K562 (cell line): ENCODE data around the gene SPINK14. TPM values are rescaled to one million over a fixed set of nuclear protein-coding genes. Genes with fewer than 3 reads are reported as not detected.

Experiments
- ATAC-seq: fragments of 200-7000 bp; cut with Tn5 transposase; 3 replicates; pipeline ENCODE4 v1.9.1; 2020; ENCODE audit warnings: moderate library complexity
- BruUV-seq: library from RNA; stranded (reverse); fragments of 400-500 nt; replicated peaks from 2 replicates; lab custom pipeline; 2021; lab: Mats Ljungman, UMichigan
- CTCF ChIA-PET: fragments of 300-600 bp; formaldehyde crosslinking; extraction: SDS; loops from one replicate; lab custom pipeline; 2021; ENCODE audit warnings: low intra/inter-chr PET ratio; lab: Yijun Ruan, JAX
- POLR2A ChIA-PET: fragments of 300-600, 350-650 bp; sonication (Branson Sonifier 250); formaldehyde crosslinking; extraction: SDS; loops from one replicate; lab custom pipeline; 2021; ENCODE audit warnings: antibody characterized with exemption, inconsistent platforms; lab: Yijun Ruan, JAX
- DNase-seq, 4 experiments: peaks; one replicate each; pipeline versions ENCODE4 v3.0.0 to v3.0.0-alpha.2; 2011 to 2018; ENCODE audit warnings: low spot score in 3 of 4, mixed read lengths in 3 of 4; ENCODE audit errors: extremely low read depth in 1 of 4
- FAIRE-seq: peaks from 2 replicates; lab custom pipeline; 2011; peaks lifted over from hg19 to GRCh38; lab: Jason Lieb, UNC
- H2AFZ ChIP-seq: 2 replicates; pipeline ENCODE4 v1.6.0; 2011; ENCODE audit warnings: low read depth, low read length, control low read depth, inconsistent platforms
- H3K27ac ChIP-seq: fragments of 200-600 bp; 3 replicates; pipeline ENCODE4 v1.8.0; 2011; ENCODE audit warnings: low read depth, mild to moderate bottlenecking, control low read depth, inconsistent platforms, low read length, moderate library complexity, mixed read lengths; ENCODE audit errors: extremely low read depth
- H3K27me3 ChIP-seq, 2 experiments: fragments of 300-600 bp in 1 of 2; 2 replicates in 1 of 2; 3 replicates in 1 of 2; pipeline versions ENCODE4 v1.6.0 to v1.8.0; 2011; ENCODE audit warnings: inconsistent platforms in 2 of 2, low read length in 2 of 2, mild to moderate bottlenecking in 1 of 2, mixed read lengths in 1 of 2, moderate library complexity in 1 of 2; ENCODE audit not compliant: control insufficient read depth in 2 of 2, insufficient read depth in 2 of 2
- H3K36me3 ChIP-seq: fragments of 300-600 bp; 3 replicates; pipeline ENCODE4 v1.8.0; 2011; ENCODE audit warnings: mild to moderate bottlenecking, low read length, inconsistent platforms; ENCODE audit not compliant: control insufficient read depth, insufficient read depth
- H3K4me1 ChIP-seq, 2 experiments: fragments of 200-600 bp in 1 of 2; replicated peaks in 1 of 2; 2 replicates in 1 of 2; 3 replicates in 1 of 2; pipeline versions ENCODE4 v1.5.1 to v1.8.0; 2011; ENCODE audit warnings: inconsistent platforms in 2 of 2, low read length in 2 of 2, mild to moderate bottlenecking in 1 of 2, mixed read lengths in 1 of 2, moderate library complexity in 1 of 2; ENCODE audit not compliant: control insufficient read depth in 2 of 2, insufficient read depth in 2 of 2
- H3K4me2 ChIP-seq: 2 replicates; pipeline ENCODE4 v1.6.1; 2011; ENCODE audit warnings: low read length, control low read depth, inconsistent platforms, mixed read lengths; ENCODE audit not compliant: insufficient read depth
- H3K4me3 ChIP-seq: fragments of 200-600 bp; sonication (generic), shearing (Covaris generic); 2 replicates; pipeline ENCODE4 v1.5.1; 2016; ENCODE audit warnings: control low read depth, inconsistent platforms
- H3K79me2 ChIP-seq: fragments of 200-600 bp; 3 replicates; pipeline ENCODE4 v1.8.0; 2011; ENCODE audit warnings: low read length, inconsistent platforms; ENCODE audit not compliant: control insufficient read depth, insufficient read depth
- H3K9ac ChIP-seq, 2 experiments: 2 replicates each; pipeline versions ENCODE4 v1.6.0 to v1.6.1; 2011; ENCODE audit warnings: low read depth in 2 of 2, low read length in 2 of 2, control low read depth in 1 of 2, inconsistent platforms in 1 of 2, mild to moderate bottlenecking in 1 of 2, mixed read lengths in 1 of 2; ENCODE audit not compliant: insufficient read depth in 1 of 2
- H3K9me1 ChIP-seq: one replicate; pipeline ENCODE4 v1.6.0; 2011; ENCODE audit warnings: inconsistent platforms, mild to moderate bottlenecking, low read length, moderate library complexity; ENCODE audit not compliant: control insufficient read depth, insufficient read depth
- H3K9me3 ChIP-seq: replicated peaks from 2 replicates; pipeline ENCODE4 v1.5.1; 2011; ENCODE audit warnings: low read depth, low read length, inconsistent platforms; ENCODE audit not compliant: control insufficient read depth, insufficient read depth
- H4K20me1 ChIP-seq: replicated peaks from 2 replicates; pipeline ENCODE4 v1.6.1; 2011; ENCODE audit warnings: low read length, inconsistent platforms, mixed read lengths; ENCODE audit not compliant: control insufficient read depth, insufficient read depth
- FUS ChIP-seq: fragments of 200-400 bp; formaldehyde crosslinking; optimal IDR thresholded peaks from 2 replicates; pipeline ENCODE3; 2017; ENCODE audit warnings: low read depth, low read length
- HMBOX1 ChIP-seq: sonication (generic); IDR thresholded peaks from 2 replicates; pipeline ENCODE4 v1.6.1; 2016
- MBD2 ChIP-seq: sonication (generic); IDR thresholded peaks from 2 replicates; pipeline ENCODE4 v1.6.1; 2016; ENCODE audit warnings: low read depth, borderline replicate concordance
- TAF7 ChIP-seq: fragments of 450-650 bp; IDR thresholded peaks from 2 replicates; pipeline ENCODE4 v1.6.1; 2016; ENCODE audit warnings: missing genetic modification characterization, missing compliant biosample characterization
- ZBTB12 ChIP-seq: fragments of 250-450 bp; sonication (Bioruptor Pico); IDR thresholded peaks from 2 replicates; pipeline ENCODE4 v1.4.0; 2020
- ZNF609 ChIP-seq: sonication (generic); formaldehyde crosslinking; IDR thresholded peaks from 2 replicates; pipeline ENCODE4 v1.8.1; 2023; ENCODE audit warnings: missing genetic modification reagents, mild to moderate bottlenecking, borderline replicate concordance
- WGBS: fragments of 100-300 bp; shearing (Covaris generic); methylation state at CpG from one replicate; pipeline ENCODE4 v1.1.6; 2016; ENCODE audit warnings: low coverage, mixed read lengths; ENCODE audit not compliant: insufficient coverage; ENCODE audit errors: missing lambda C conversion rate; 5-methylcytosine and 5-hydroxymethylcytosine counted together
- in situ Hi-C: fragments of 300-500 bp; cut with MboI; formaldehyde crosslinking; loops from 4 replicates; pipeline ENCODE4 v1.15.0; 2018; ENCODE audit warnings: inconsistent platforms, mixed read lengths
- intact Hi-C: fragments of 100-400 bp; cut with micrococcal nuclease; formaldehyde crosslinking; loops from 2 replicates; pipeline ENCODE4 v1.14.2; 2022
- polyA plus RNA-seq, 8 experiments: library from polyadenylated mRNA; depleted of rRNA in 4 of 8; stranded (reverse) in 5 of 8; unstranded in 3 of 8; fragments of >200 nt; fragmentation: Nextera tagmentation in 2 of 8; fragmentation: Illumina TruSeq in 1 of 8; extraction: Ambion mirVana in 2 of 8; extraction: Trizol in 1 of 8; gene quantifications; 2 replicates each; pipeline versions ENCODE4 v1.2.1 to v1.2.3, GENCODE V29; 2011 to 2014; ENCODE audit warnings: inconsistent platforms in 1 of 8, missing spikeins in 1 of 8
- total RNA-seq, 7 experiments: library from RNA; depleted of rRNA in 6 of 7; stranded (reverse); fragments of >200 nt in 6 of 7; fragmentation: Illumina TruSeq in 2 of 7; extraction: Trizol in 2 of 7; gene quantifications; 2 replicates each; pipeline versions ENCODE4 v1.2.1 to v1.2.3, GENCODE V29; 2011 to 2021; ENCODE audit warnings: low replicate concordance in 1 of 7
- TF ChIP-seq, protein P1 (sequence below), 2 experiments: IDR thresholded peaks; 2 replicates each; pipeline ENCODE4 v1.6.1; 2011; ENCODE audit warnings: borderline replicate concordance in 1 of 2, control low read depth in 1 of 2, low read depth in 1 of 2, low read length in 1 of 2, mild to moderate bottlenecking in 1 of 2, mixed read lengths in 1 of 2, moderate library complexity in 1 of 2; ENCODE audit not compliant: insufficient read depth in 1 of 2, insufficient read length in 1 of 2, poor library complexity in 1 of 2, severe bottlenecking in 1 of 2; ENCODE audit errors: extremely low read depth in 1 of 2
- TF ChIP-seq, protein P2 (sequence below): fragments of 450-650 bp; IDR thresholded peaks from 2 replicates; pipeline ENCODE4 v1.6.1; 2016; ENCODE audit warnings: mild to moderate bottlenecking

The SPINK14 gene
- total and polyA plus RNA-seq, 9 of the 15 experiments (the other 6 are each of a cell fraction or from before 2014, with no cell fraction given), result not detected

DNA sequence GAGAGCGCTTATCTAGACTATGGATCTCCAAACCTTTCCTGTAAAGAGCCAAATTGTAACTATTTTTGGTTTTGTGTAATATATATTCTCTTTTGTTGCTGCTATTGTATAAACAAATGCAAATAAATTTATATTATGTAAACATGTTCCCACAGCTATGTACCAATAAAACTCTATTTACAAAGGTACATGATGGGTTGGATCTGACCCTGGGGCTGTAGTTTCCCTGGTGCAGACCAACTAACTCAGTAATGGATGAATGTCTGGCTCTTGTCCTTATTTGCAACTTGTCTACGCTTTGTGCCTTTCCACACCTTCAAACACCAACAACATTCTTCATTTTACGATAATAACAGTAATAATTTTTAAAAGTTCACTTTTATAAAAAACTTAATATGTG is 27.5 kb upstream of the SPINK14 start:
- POLR2A ChIA-PET, result interaction anchor here (0.7 kb wide), 1 partner anchor 252 kb away, joined by 3 read pairs; no protein-coding TSS in a partner anchor
- Histone ChIP-seq H4K20me1 (no peaks in the 10 kb centered on the region), H3K27ac (no peak overlapping the region), H3K4me1 (no peaks in the 10 kb centered on the region)
- no TSS peak for BruUV-seq
- TF ChIP-seq ZBTB12 (no peak), ZNF609 (CRISPR knock-in tag) (no peak), MBD2 (no peak), FUS (no peak), TAF7 (tag) (no peak), HMBOX1 (no peak)
- TF ChIP-seq, protein P1, sequence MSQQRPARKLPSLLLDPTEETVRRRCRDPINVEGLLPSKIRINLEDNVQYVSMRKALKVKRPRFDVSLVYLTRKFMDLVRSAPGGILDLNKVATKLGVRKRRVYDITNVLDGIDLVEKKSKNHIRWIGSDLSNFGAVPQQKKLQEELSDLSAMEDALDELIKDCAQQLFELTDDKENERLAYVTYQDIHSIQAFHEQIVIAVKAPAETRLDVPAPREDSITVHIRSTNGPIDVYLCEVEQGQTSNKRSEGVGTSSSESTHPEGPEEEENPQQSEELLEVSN (IDR thresholded peaks at IDR 0.05; ENCODE audit: borderline replicate concordance in 1 of 2, extremely low read depth in 1 of 2, insufficient read depth in 1 of 2, insufficient read length in 1 of 2, low read depth in 1 of 2, low read length in 1 of 2, poor library complexity in 1 of 2, severe bottlenecking in 1 of 2), result no peak
- TF ChIP-seq, protein P2, sequence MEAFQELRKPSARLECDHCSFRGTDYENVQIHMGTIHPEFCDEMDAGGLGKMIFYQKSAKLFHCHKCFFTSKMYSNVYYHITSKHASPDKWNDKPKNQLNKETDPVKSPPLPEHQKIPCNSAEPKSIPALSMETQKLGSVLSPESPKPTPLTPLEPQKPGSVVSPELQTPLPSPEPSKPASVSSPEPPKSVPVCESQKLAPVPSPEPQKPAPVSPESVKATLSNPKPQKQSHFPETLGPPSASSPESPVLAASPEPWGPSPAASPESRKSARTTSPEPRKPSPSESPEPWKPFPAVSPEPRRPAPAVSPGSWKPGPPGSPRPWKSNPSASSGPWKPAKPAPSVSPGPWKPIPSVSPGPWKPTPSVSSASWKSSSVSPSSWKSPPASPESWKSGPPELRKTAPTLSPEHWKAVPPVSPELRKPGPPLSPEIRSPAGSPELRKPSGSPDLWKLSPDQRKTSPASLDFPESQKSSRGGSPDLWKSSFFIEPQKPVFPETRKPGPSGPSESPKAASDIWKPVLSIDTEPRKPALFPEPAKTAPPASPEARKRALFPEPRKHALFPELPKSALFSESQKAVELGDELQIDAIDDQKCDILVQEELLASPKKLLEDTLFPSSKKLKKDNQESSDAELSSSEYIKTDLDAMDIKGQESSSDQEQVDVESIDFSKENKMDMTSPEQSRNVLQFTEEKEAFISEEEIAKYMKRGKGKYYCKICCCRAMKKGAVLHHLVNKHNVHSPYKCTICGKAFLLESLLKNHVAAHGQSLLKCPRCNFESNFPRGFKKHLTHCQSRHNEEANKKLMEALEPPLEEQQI, result no peak
- TF ChIP-seq, all 486 proteins: peak for 0
- no peaks in the 10 kb centered on the region for H3K36me3 ChIP-seq
- no peaks in the 10 kb centered on the region for H3K9me3 ChIP-seq
- intact Hi-C loops (no loop called here), in situ Hi-C loops (no loop called here)
- DNase-seq (no peak), FAIRE-seq (no peak), ATAC-seq (no peak)
- no peak overlapping the region for H3K4me3 ChIP-seq
- WGBS, result 0% methylated on average over 3 of the region's 3 CpGs
- CTCF ChIA-PET, result no interaction called here
- no peaks in the 10 kb centered on the region for H3K79me2 ChIP-seq
- H3K4me2 ChIP-seq, result no peak overlapping the region
- H2AFZ ChIP-seq, result no peak overlapping the region
- no peaks in the 10 kb centered on the region for H3K27me3 ChIP-seq
- no peaks in the 10 kb centered on the region for H3K9me1 ChIP-seq
- no peak overlapping the region for H3K9ac ChIP-seq
